Spinal cord (tissue), 10 donors: ENCODE measurements around the gene EHD2. TPM values are rescaled to one million over a fixed set of nuclear protein-coding genes. Genes with fewer than 3 reads are reported as not detected.
"Not testable (repeated sequence)": the region's sequence is repeated elsewhere in the genome, so short reads cannot be mapped to it uniquely, and the experiment has no call there.

Experiments used
- DNase-seq, 6 donors: peaks; one replicate each; pipeline versions ENCODE4 v3.0.0 to v3.0.0-alpha.2; 2013 to 2015; ENCODE audit warnings: low spot score in 6 of 6, low read depth in 4 of 6
- H3K27ac ChIP-seq: one replicate; pipeline ENCODE4 v1.5.1; 2013; ENCODE audit warnings: low read depth, low read length, control low read depth
- H3K27me3 ChIP-seq: one replicate; pipeline ENCODE4 v1.6.1; 2013; ENCODE audit warnings: low read length; ENCODE audit not compliant: control insufficient read depth, insufficient read depth
- H3K36me3 ChIP-seq: one replicate; pipeline ENCODE4 v1.6.1; 2013; ENCODE audit warnings: low read length; ENCODE audit not compliant: control insufficient read depth, insufficient read depth
- H3K4me1 ChIP-seq: one replicate; pipeline ENCODE4 v1.6.1; 2013; ENCODE audit warnings: low read length; ENCODE audit not compliant: control insufficient read depth, insufficient read depth
- H3K4me3 ChIP-seq: one replicate; pipeline ENCODE4 v1.5.1; 2013; ENCODE audit warnings: low read depth, low read length, control low read depth
- H3K9me3 ChIP-seq: one replicate; pipeline ENCODE4 v1.6.1; 2013; ENCODE audit warnings: low read length; ENCODE audit not compliant: control insufficient read depth, insufficient read depth
- WGBS: methylation state at CpG from one replicate; pipeline ENCODE4 v1.1.5; 2013; ENCODE audit warnings: missing lambda C conversion rate; ENCODE audit not compliant: insufficient coverage; 5-methylcytosine and 5-hydroxymethylcytosine counted together
- polyA plus RNA-seq, 2 donors: library from polyadenylated mRNA; unstranded; fragments of 120-200 nt; gene quantifications; one replicate each; pipeline ENCODE4 v1.2.1, GENCODE V29; 2013; ENCODE audit not compliant: insufficient read length in 2 of 2
- total RNA-seq, 2 donors: library from RNA; depleted of rRNA in 1 of 2; stranded (reverse); fragments of 120-200 nt in 1 of 2; fragments of >200 nt in 1 of 2; gene quantifications; one replicate each; pipeline versions ENCODE4 v1.2.3 to v1.2.4, GENCODE V29; 2013 to 2014
- donor health status: healthy.

Gene EHD2
- total and polyA plus RNA-seq, 4 donors, result 16.0 to 26.4 (median 20.3) TPM

DNA sequence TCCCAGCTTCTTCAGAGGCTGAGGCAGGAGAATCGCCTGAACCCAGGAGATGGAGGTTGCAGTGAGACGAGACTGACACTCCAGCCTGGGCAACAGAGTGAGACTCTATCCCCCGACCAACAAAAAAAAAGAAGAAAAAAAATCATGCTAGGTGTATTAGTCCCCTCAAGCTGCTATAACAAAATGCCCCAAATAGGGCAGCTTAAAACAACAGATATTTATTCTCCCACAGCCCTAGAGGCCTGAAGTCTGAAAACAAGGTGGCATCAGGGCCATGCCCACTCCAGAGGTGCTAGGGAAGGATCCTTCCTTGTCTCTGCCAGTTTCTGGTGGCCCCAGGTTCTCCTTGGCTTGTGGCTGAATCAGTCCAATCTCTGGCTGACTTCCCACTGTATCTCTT is 8.6 kb upstream of the EHD2 start:
- Histone ChIP-seq H3K27ac (no peak overlapping the region), H3K4me1 (peaks cover 5% of the 10 kb centered on the region), H3K4me3 (no peak overlapping the region), H3K27me3 (peaks cover 2% of the 10 kb centered on the region), H3K9me3 (no peaks in the 10 kb centered on the region), H3K36me3 (peaks cover 37% of the 10 kb centered on the region)
- no peak for DNase-seq
- 100% methylated on average over 2 of the region's 3 CpGs for WGBS

DNA sequence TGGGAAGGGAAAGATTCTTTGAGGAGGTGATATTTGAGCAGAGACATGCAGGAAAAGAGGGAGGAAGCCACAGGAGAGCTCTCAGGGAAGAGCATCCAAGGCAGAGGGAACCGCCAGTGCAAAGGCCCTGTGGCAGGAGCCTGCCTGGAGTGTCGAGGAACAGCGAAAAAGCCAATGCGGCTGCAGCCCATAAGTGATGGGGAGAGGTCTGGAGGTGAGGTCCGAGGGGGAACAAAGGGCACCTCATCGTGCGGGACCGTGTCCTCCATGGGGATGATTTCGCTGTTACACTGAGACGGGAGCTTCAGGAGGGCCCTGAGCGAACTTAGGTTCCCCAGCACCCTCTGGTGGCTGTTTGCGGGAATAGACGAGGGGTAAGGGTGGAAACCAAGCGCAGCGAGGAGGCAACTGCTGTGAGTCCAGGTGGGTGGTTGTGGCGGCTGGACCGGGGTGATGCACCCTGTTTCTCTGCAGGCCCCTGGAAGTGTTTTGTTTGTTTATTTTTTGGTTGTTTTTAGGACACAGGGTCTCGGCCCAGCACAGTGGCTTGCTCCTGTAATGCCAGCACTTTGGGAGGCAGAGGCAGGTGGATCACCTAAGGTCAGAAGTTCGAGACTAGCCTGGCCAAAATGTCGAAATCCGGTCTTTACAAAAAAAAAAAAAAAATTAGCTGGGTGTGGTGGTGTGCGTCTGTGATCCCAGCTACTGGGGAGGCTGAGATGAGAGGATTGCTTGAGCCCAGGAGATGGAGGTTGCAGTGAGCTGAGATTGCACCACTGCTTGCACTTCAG is 5.9 kb upstream of the EHD2 start:
- H3K4me1 ChIP-seq, result peaks cover 5% of the 10 kb centered on the region
- H3K4me3 ChIP-seq, result no peak overlapping the region
- no peaks in the 10 kb centered on the region for H3K9me3 ChIP-seq
- H3K27me3 ChIP-seq, result peaks cover 7% of the 10 kb centered on the region
- peak in 2 of 6 donors; percentile 63 to 73 for DNase-seq
- peaks cover 13% of the 10 kb centered on the region for H3K36me3 ChIP-seq
- WGBS, result 23% methylated on average over 22 of the region's 22 CpGs
- H3K27ac ChIP-seq, result no peak overlapping the region

DNA sequence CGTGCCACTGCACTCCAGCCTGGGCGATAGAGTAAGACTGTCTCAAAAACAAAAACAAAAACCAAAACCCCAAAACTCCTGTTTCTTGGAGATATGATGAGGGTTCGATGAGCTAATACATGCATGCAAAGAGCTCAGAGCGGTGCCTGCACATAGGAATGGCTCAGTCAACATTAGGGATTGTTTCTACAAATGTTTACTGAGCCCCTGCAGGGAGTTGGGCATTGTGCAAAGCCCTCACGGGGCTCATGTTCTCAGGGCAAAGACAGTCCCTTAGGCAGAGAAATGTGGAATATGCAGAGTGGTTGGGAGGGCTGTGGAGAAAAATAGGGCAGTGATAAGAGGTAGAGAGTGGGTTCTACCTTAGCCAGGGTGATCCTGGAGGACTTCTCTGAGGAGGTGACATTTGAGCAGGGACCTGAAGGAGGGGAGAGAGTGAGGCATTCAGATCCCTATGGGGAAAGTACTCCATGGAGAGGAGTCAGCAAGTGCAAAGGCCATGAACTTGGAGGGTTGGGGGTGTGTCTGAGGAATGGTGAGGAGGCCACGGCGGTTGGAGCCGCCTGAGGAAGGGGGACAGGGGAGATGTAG is 1.5 kb upstream of the EHD2 start:
- no peak for DNase-seq
- Histone ChIP-seq H3K36me3 (peaks cover 4% of the 10 kb centered on the region), H3K27ac (no peak overlapping the region), H3K4me1 (peaks cover 5% of the 10 kb centered on the region), H3K4me3 (no peak overlapping the region), H3K9me3 (peaks cover 5% of the 10 kb centered on the region), H3K27me3 (peaks cover 21% of the 10 kb centered on the region)
- 67% methylated on average over 4 of the region's 8 CpGs for WGBS

DNA sequence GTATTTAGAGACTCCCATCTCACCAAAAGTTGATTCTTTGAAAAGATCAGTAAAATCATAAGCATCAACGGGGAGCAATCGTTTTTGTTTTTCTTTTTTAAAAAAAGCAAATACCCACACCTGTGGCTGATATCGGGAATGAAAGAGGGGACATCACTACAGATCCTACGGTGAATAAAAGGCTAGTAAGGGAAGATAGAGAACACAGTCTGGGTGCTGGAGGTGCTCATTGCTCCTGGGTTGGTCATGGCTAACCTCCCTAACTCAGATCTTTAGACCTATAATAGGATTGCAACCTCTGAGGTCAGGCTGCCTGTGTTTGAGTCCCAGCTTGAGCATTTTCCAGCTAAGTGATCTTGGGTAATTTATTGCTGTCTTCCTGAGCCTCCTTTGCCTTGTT is 1.1 kb downstream of the EHD2 start:
- Histone ChIP-seq H3K4me1 (peaks cover 11% of the 10 kb centered on the region), H3K27ac (no peak overlapping the region), H3K36me3 (peaks cover 9% of the 10 kb centered on the region), H3K27me3 (peaks cover 18% of the 10 kb centered on the region), H3K4me3 (peak overlapping the region; percentile 48), H3K9me3 (peaks cover 5% of the 10 kb centered on the region)
- WGBS, result no CpG with 5 or more reads among the region's 4 CpGs
- no peak for DNase-seq

DNA sequence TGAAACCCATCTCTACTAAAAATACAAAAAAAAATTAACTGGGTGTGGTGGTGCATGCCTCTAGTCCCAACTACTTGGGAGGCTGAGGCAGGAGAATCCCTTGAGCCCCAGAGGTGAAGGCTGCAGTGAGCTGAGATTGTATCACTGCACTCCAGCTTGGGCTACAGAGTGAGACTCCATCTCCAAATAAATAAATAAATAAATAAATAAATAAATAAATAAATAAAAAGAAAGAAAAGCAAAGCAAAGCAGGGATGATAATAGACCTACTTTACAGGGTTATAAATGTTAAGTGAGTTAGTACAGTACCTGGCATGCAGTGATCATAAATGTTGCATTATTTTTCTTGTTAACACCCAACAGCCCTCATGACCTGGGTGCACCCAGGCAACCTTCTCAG is 1.6 kb downstream of the EHD2 start:
- not testable (repeated sequence) for DNase-seq, H3K4me3 ChIP-seq, H3K27ac ChIP-seq, H3K36me3 ChIP-seq, H3K9me3 ChIP-seq
- peaks cover 16% of the 10 kb centered on the region for H3K4me1 ChIP-seq
- H3K27me3 ChIP-seq, result peaks cover 18% of the 10 kb centered on the region

DNA sequence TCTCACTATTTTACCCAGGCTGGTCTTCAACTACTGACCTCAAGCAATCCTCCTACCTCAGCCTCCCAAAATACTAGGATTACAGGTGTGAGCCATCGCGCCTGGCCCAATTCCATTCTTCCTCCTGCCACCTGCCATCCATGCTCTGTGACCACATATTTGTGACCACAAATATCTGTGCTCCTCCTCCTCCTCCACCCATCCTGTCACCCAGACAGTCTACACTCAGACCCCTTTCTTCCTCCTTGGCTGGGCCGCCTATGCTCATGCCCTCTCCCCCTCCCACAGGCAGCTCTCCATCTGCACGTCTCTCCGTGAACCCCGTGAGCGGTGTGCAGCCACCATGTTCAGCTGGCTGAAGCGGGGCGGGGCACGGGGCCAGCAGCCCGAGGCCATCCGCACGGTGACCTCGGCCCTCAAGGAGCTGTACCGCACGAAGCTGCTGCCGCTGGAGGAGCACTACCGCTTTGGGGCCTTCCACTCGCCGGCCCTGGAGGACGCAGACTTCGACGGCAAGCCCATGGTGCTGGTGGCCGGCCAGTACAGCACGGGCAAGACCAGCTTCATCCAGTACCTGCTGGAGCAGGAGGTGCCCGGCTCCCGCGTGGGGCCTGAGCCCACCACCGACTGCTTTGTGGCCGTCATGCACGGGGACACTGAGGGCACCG is 3.2 kb downstream of the EHD2 start:
- Histone ChIP-seq H3K9me3 (peaks cover 5% of the 10 kb centered on the region), H3K27ac (no peak overlapping the region), H3K4me3 (no peak overlapping the region), H3K27me3 (peaks cover 18% of the 10 kb centered on the region), H3K36me3 (peaks cover 9% of the 10 kb centered on the region), H3K4me1 (peaks cover 19% of the 10 kb centered on the region)
- DNase-seq, result no peak
- 86% methylated on average over 32 of the region's 32 CpGs for WGBS

DNA sequence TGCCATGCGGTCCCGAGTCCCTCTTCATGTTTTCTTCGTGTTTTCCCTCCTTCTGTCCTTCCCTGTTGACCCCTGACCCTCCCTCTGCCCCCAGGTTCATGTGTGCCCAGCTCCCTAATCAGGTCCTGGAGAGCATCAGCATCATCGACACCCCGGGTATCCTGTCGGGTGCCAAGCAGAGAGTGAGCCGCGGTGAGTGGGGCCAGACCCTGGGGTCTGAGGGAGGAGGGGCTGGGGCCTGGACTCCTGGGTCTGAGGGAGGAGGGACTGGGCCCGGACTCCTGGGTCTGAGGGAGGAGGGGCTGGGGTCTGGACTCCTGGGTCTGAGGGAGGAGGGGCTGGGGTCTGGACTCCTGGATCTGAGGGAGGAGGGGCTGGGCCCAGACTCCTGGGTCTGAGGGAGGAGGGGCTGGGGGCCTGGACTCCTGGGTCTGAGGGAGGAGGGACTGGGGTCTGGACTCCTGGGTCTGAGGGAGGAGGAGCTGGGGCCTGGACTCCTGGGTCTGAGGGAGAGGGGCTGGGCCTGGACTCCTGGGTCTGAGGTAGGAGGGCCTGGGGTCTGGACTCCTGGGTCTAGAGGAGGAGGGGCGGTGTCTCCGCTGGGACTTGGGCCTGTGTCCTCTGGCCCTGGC is 5.3 kb downstream of the EHD2 start:
- H3K4me1 ChIP-seq, result peaks cover 27% of the 10 kb centered on the region

DNA sequence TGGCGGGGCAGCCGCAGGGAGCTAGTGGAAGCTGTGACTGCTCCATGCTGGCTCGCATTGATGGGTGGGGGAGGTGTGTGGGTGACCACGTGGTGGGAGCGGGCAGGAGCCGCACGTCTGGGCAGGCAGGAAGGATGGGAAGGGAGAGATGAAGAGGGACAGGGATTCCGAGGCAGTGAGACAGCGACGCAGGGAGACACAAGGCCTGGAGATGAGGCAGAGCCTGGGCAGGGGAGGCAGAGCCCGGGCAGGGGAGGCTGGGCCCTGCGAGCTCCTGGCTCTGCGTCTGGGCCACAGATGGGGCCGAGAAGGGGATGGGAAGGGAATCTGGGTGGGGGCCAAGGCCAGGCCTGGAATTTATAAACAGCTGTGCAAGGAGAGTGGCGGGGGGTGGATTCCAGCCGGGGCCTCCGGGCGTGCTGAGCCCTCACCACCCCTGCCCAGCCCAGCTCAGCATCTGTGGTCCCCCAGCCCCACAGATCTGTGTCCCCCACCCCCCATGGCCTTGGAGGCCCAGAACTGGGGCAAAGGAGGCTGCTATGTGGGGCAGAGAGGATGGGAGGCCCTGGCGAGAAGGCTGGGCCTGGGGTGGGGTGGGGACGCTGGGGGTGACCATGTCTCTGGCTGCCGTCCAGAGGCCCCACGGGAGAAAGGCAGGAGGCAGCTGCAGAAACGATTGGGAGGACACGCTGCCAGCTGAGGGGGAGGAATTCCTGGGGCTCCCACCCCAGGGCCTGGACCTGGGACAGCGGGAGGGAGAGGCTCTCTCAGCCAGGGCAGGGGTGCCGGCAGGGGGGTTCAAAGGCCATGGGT is 6.0 kb downstream of the EHD2 start:
- no peak overlapping the region for H3K4me3 ChIP-seq
- H3K27me3 ChIP-seq, result no peaks in the 10 kb centered on the region
- 8% methylated on average over 22 of the region's 26 CpGs for WGBS
- peaks cover 9% of the 10 kb centered on the region for H3K36me3 ChIP-seq
- peak overlapping the region; percentile 73 for H3K27ac ChIP-seq
- DNase-seq, result peak in 2 of 6 donors; percentile 77 to 85
- H3K9me3 ChIP-seq, result no peaks in the 10 kb centered on the region
- H3K4me1 ChIP-seq, result peaks cover 30% of the 10 kb centered on the region

More for the DNA sequence above, 5.3 kb downstream of the EHD2 start:
- DNase-seq, H3K9me3 ChIP-seq, H3K4me3 ChIP-seq, H3K27me3 ChIP-seq, H3K36me3 ChIP-seq: not testable (repeated sequence)
- H3K27ac ChIP-seq, result peak overlapping the region; percentile 72
- WGBS, result 54% methylated on average over 6 of the region's 11 CpGs
